HG03432 (cell line): Measurements from ENCODE around the gene GATA1.

ENCODE experiments used
- ATAC-seq: cut with Tn5 transposase; IDR thresholded peaks from one replicate; pipeline ENCODE4 v1.9.1; 2021; ENCODE audit warnings: mild to moderate bottlenecking, moderate library complexity; ENCODE audit not compliant: unreplicated experiment

GATA1 gene

GRCh38 chrX:48839686-48840085, 53.3 kb downstream of the GATA1 start:
- ATAC-seq = no peak
